NCI-H1930 (cell line): ENCODE measurements around the gene LAMTOR2.
"Not testable (repeated sequence)": the region's sequence is repeated elsewhere in the genome, so short reads cannot be mapped to it uniquely, and the experiment has no call there.

Source experiments
- DNase-seq, 2 experiments: peaks; one replicate each; lab custom pipeline; 2025; lab: John Stamatoyannopoulos, UW

The LAMTOR2 gene

GRCh38 chr1:156054500-156055280, at the start of gene LAMTOR2:
TSS of gene LAMTOR2 (plus strand) at chr1:156054782. CDS start at chr1:156054890, 108 bp downstream.
- DNase-seq: peak; percentile 98 to 99

GRCh38 chr1:156004843-156005584, 49.6 kb upstream of the LAMTOR2 start:
- DNase-seq: no peak

- no peak for DNase-seq
These were observed 47.8 kb upstream of the LAMTOR2 start for GRCh38 chr1:156006666-156007376.

- DNase-seq: no peak
These were observed 45.2 kb upstream of the LAMTOR2 start for GRCh38 chr1:156009404-156009803.

- no peak for DNase-seq
These were observed 42.3 kb upstream of the LAMTOR2 start for GRCh38 chr1:156012051-156012817.

GRCh38 chr1:156014829-156015228, 39.8 kb upstream of the LAMTOR2 start:
- no peak for DNase-seq

- no peak for DNase-seq
These were observed 34.7 kb upstream of the LAMTOR2 start for GRCh38 chr1:156019946-156020292.

GRCh38 chr1:156020293-156021092, 34.1 kb upstream of the LAMTOR2 start, which contains the start of gene SSR2:
TSS of gene SSR2 (minus strand) at chr1:156020951. CDS start at chr1:156020167, 784 bp downstream.
- DNase-seq: peak; percentile 87 to 91

- DNase-seq: no peak
These were observed 33.5 kb upstream of the LAMTOR2 start for GRCh38 chr1:156021093-156021428.

- DNase-seq: no peak
These were observed 32.6 kb upstream of the LAMTOR2 start for GRCh38 chr1:156021954-156022353.

- no peak for DNase-seq
These were observed 29.8 kb upstream of the LAMTOR2 start for GRCh38 chr1:156024801-156025200.

- DNase-seq: peak; percentile 42 to 48
These were observed 28.7 kb upstream of the LAMTOR2 start for GRCh38 chr1:156025876-156026275.

- DNase-seq: no peak
These were observed 28.0 kb upstream of the LAMTOR2 start for GRCh38 chr1:156026588-156026987.

GRCh38 chr1:156033011-156033410, 21.6 kb upstream of the LAMTOR2 start:
- no peak for DNase-seq

- not testable (repeated sequence) for DNase-seq
These were observed 19.6 kb upstream of the LAMTOR2 start for GRCh38 chr1:156034991-156035390.

- DNase-seq: no peak
These were observed 11.8 kb upstream of the LAMTOR2 start for GRCh38 chr1:156042828-156043227.

- DNase-seq: no peak
These were observed 9.5 kb upstream of the LAMTOR2 start for GRCh38 chr1:156045076-156045475.

- no peak for DNase-seq
These were observed 5.8 kb upstream of the LAMTOR2 start for GRCh38 chr1:156048663-156049258.

GRCh38 chr1:156050376-156050775, 4.2 kb upstream of the LAMTOR2 start:
- no peak for DNase-seq

- no peak for DNase-seq
These were observed 3.4 kb upstream of the LAMTOR2 start for GRCh38 chr1:156051011-156051725.
